AG09309 (cell line): ENCODE measurements around the gene SLC26A11.
"Not testable (repeated sequence)": the region's sequence is repeated elsewhere in the genome, so short reads cannot be mapped to it uniquely, and the experiment has no call there.

Source experiments
- DNase-seq: peaks from one replicate; pipeline ENCODE4 v3.0.0-alpha.2; 2010; ENCODE audit warnings: low read depth
- H3K4me3 ChIP-seq: 2 replicates; pipeline ENCODE4 v1.5.1; 2011; ENCODE audit warnings: mild to moderate bottlenecking, low read depth, low read length, moderate library complexity; ENCODE audit not compliant: control insufficient read depth
- TF ChIP-seq, protein P1 (sequence below): IDR thresholded peaks from 2 replicates; pipeline ENCODE4 v1.5.1; 2011; ENCODE audit warnings: mild to moderate bottlenecking, low read depth, low read length, inconsistent platforms; ENCODE audit not compliant: insufficient read depth, control insufficient read depth; ENCODE audit errors: missing control alignments

Gene SLC26A11

GRCh38 chr17:80242505-80242904, 22.3 kb downstream of the SLC26A11 start:
- TF ChIP-seq, protein P1, sequence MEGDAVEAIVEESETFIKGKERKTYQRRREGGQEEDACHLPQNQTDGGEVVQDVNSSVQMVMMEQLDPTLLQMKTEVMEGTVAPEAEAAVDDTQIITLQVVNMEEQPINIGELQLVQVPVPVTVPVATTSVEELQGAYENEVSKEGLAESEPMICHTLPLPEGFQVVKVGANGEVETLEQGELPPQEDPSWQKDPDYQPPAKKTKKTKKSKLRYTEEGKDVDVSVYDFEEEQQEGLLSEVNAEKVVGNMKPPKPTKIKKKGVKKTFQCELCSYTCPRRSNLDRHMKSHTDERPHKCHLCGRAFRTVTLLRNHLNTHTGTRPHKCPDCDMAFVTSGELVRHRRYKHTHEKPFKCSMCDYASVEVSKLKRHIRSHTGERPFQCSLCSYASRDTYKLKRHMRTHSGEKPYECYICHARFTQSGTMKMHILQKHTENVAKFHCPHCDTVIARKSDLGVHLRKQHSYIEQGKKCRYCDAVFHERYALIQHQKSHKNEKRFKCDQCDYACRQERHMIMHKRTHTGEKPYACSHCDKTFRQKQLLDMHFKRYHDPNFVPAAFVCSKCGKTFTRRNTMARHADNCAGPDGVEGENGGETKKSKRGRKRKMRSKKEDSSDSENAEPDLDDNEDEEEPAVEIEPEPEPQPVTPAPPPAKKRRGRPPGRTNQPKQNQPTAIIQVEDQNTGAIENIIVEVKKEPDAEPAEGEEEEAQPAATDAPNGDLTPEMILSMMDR, result no peak
- no peak overlapping the region for H3K4me3 ChIP-seq
- DNase-seq, result no peak

GRCh38 chr17:80243526-80244433, 23.6 kb downstream of the SLC26A11 start:
- TF ChIP-seq, protein P1, result no peak
- no peak overlapping the region for H3K4me3 ChIP-seq
- no peak for DNase-seq

GRCh38 chr17:80244448-80244847, 24.2 kb downstream of the SLC26A11 start:
- not testable (repeated sequence) for DNase-seq, H3K4me3 ChIP-seq

GRCh38 chr17:80244871-80245509, 24.8 kb downstream of the SLC26A11 start:
- H3K4me3 ChIP-seq, result no peak overlapping the region
- no peak for DNase-seq
- TF ChIP-seq, protein P1, result no peak

DNA sequence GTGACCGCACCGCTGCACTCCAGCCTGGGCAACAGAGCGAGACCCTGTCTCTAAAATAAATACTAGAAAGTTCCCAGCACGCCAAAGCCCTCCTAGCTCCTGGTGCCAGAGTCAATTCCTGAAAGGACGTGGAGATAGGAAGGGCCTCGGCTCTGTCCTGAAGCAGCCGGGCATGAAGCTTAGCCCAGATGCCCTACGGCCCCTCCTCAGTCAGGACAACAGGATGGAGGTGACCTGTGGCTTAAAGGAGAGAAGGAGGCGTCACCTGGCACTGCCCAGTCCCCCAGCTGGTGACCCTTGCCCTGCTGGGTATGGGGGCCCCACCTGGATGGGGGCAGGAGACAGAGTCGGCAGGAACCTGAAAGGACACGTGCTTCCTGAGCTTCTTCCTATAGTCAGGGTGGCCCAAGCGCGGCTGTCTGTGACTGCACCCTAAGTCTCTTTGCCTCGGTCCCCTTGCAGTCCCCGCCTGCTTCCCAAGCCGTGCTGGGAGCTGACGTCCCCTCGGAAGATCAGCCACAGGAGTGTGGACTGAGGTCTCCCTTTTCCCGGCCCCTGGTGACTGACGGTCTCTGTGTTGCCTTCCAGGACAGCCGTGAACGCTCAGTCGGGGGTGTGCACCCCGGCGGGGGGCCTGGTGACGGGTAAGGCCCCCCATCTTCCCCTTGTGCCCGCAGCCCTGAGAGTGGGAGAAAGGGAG, 25.5 kb downstream of the SLC26A11 start:
- no peak for DNase-seq
- no peak overlapping the region for H3K4me3 ChIP-seq
- TF ChIP-seq, protein P1, result no peak

DNA sequence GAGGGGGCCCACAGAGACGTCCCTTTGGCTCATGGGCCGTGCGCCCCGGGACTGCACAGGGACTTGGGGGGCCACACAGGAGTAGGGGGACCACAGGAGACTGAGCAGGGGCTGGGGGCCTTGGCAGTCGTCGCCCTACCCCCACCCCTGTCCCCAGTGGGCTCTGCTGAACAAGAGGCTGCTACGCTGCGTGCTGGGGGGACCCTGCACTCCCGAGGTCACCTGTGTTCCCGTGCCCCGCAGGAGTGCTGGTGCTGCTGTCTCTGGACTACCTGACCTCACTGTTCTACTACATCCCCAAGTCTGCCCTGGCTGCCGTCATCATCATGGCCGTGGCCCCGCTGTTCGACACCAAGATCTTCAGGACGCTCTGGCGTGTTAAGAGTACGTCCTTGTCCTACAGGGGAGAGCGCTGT, 26.0 kb downstream of the SLC26A11 start:
- H3K4me3 ChIP-seq, result no peak overlapping the region
- DNase-seq, result no peak
- TF ChIP-seq, protein P1, result no peak
